H1 (cell line): ENCODE data around the gene YIPF3. TPM values are rescaled to one million over a fixed set of nuclear protein-coding genes. Genes with fewer than 3 reads are reported as not detected.

ENCODE experiments used
- CTCF ChIA-PET: fragments of 300-600 bp; sonication (Branson Sonifier 250); formaldehyde crosslinking; loops from one replicate; lab custom pipeline; 2021; ENCODE audit not compliant: partially characterized antibody; lab: Charles Lee
- POLR2A ChIA-PET: fragments of 300-600 bp; sonication (Branson Sonifier 250); formaldehyde crosslinking; loops from one replicate; lab custom pipeline; 2021; ENCODE audit warnings: inconsistent platforms; ENCODE audit not compliant: partially characterized antibody; lab: Charles Lee
- DNase-seq, 2 experiments: peaks; one replicate each; pipeline versions ENCODE4 v3.0.0 to v3.0.0-alpha.2; 2010 to 2022; ENCODE audit warnings: low spot score in 2 of 2, low read depth in 1 of 2, mixed read lengths in 1 of 2
- FAIRE-seq: peaks from 2 replicates; lab custom pipeline; 2011; peaks lifted over from hg19 to GRCh38; lab: Jason Lieb, UNC
- H2AFZ ChIP-seq: 2 replicates; pipeline ENCODE4 v1.8.1; 2012; ENCODE audit warnings: low read length, inconsistent platforms
- H2AK5ac ChIP-seq: 2 replicates; pipeline ENCODE4 v1.6.1; 2013; ENCODE audit warnings: low read depth, low read length
- H2BK120ac ChIP-seq: replicated peaks from 2 replicates; pipeline ENCODE3; 2013; ENCODE audit warnings: low read depth, low read length, inconsistent platforms
- H2BK12ac ChIP-seq: 2 replicates; pipeline ENCODE4 v1.6.1; 2013; ENCODE audit warnings: low read depth, low read length
- H2BK15ac ChIP-seq: 2 replicates; pipeline ENCODE4 v1.6.1; 2013; ENCODE audit warnings: low read length
- H2BK20ac ChIP-seq: 2 replicates; pipeline ENCODE4 v1.6.1; 2013; ENCODE audit warnings: low read length
- H2BK5ac ChIP-seq: 2 replicates; pipeline ENCODE4 v1.6.1; 2013; ENCODE audit warnings: low read depth, low read length
- H3K14ac ChIP-seq: 2 replicates; pipeline ENCODE4 v1.6.1; 2013; ENCODE audit warnings: inconsistent platforms; ENCODE audit not compliant: insufficient read length
- H3K18ac ChIP-seq: 2 replicates; pipeline ENCODE4 v1.6.1; 2013; ENCODE audit warnings: low read length; ENCODE audit errors: extremely low read depth
- H3K23ac ChIP-seq: 2 replicates; pipeline ENCODE4 v1.6.1; 2013; ENCODE audit warnings: inconsistent platforms; ENCODE audit not compliant: insufficient read length
- H3K23me2 ChIP-seq: 2 replicates; pipeline ENCODE4 v1.6.1; 2013; ENCODE audit warnings: low read depth, low read length
- H3K27ac ChIP-seq: 2 replicates; pipeline ENCODE4 v1.6.1; 2011; ENCODE audit warnings: low read depth, low read length, inconsistent platforms
- H3K27me3 ChIP-seq, 4 experiments: replicated peaks in 1 of 4; 1 replicate in 1 of 4; 2 replicates in 3 of 4; pipeline versions ENCODE4 v1.6.1 to v1.8.1; 2011 to 2013; ENCODE audit warnings: low read length in 3 of 4, mild to moderate bottlenecking in 3 of 4, inconsistent platforms in 2 of 4, mixed read lengths in 2 of 4, moderate library complexity in 1 of 4; ENCODE audit not compliant: control insufficient read depth in 3 of 4, insufficient read depth in 3 of 4; ENCODE audit errors: extremely low read depth in 1 of 4
- H3K36me3 ChIP-seq, 4 experiments: 2 replicates each; pipeline versions ENCODE4 v1.6.1 to v1.8.1; 2011 to 2013; ENCODE audit warnings: mild to moderate bottlenecking in 4 of 4, low read length in 3 of 4, moderate library complexity in 2 of 4, control low read depth in 1 of 4, inconsistent platforms in 1 of 4; ENCODE audit not compliant: insufficient read depth in 4 of 4, control insufficient read depth in 2 of 4
- H3K4ac ChIP-seq: replicated peaks from 2 replicates; pipeline ENCODE3; 2013; ENCODE audit warnings: low read length, low read depth, mixed read lengths, inconsistent platforms; ENCODE audit not compliant: insufficient read length
- H3K4me1 ChIP-seq, 4 experiments: replicated peaks in 1 of 4; 1 replicate in 1 of 4; 2 replicates in 3 of 4; pipeline versions ENCODE4 v1.6.1 to v1.8.1; 2011 to 2013; ENCODE audit warnings: low read length in 3 of 4, inconsistent platforms in 2 of 4, mixed read lengths in 1 of 4; ENCODE audit not compliant: insufficient read depth in 4 of 4, control insufficient read depth in 3 of 4
- H3K4me2 ChIP-seq, 2 experiments: 2 replicates each; pipeline versions ENCODE4 v1.6.1 to v1.8.1; 2011 to 2013; ENCODE audit warnings: low read depth in 2 of 2, low read length in 2 of 2, control low read depth in 1 of 2, inconsistent platforms in 1 of 2, mild to moderate bottlenecking in 1 of 2; ENCODE audit not compliant: insufficient read depth in 1 of 2
- H3K4me3 ChIP-seq, 4 experiments: fragments of 200-600, 300-600 bp in 1 of 4; sonication (generic), shearing (Covaris generic), sonication (Bioruptor Twin) in 1 of 4; 2 replicates each; pipeline versions ENCODE4 v1.5.1 to v1.8.1; 2011 to 2016; ENCODE audit warnings: low read length in 4 of 4, low read depth in 3 of 4, control low read depth in 2 of 4, inconsistent platforms in 2 of 4, mild to moderate bottlenecking in 2 of 4, mixed read lengths in 1 of 4, moderate library complexity in 1 of 4; ENCODE audit not compliant: insufficient read depth in 2 of 4; ENCODE audit errors: extremely low read depth in 1 of 4
- H3K56ac ChIP-seq: replicated peaks from 2 replicates; pipeline ENCODE3; 2013; ENCODE audit warnings: low read depth, mild to moderate bottlenecking, mixed read lengths, low read length, inconsistent platforms; ENCODE audit not compliant: insufficient read length
- H3K79me1 ChIP-seq: 2 replicates; pipeline ENCODE4 v1.6.1; 2013; ENCODE audit warnings: low read depth, low read length, control low read depth
- H3K79me2 ChIP-seq, 2 experiments: 2 replicates each; pipeline versions ENCODE4 v1.6.1 to v1.8.1; 2012 to 2013; ENCODE audit warnings: low read length in 2 of 2, mild to moderate bottlenecking in 2 of 2, inconsistent platforms in 1 of 2; ENCODE audit not compliant: insufficient read depth in 2 of 2, control insufficient read depth in 1 of 2
- H3K9ac ChIP-seq, 4 experiments: replicated peaks in 1 of 4; 1 replicate in 1 of 4; 2 replicates in 3 of 4; pipeline versions ENCODE4 v1.6.1 to v1.8.1; 2011 to 2013; ENCODE audit warnings: low read depth in 3 of 4, low read length in 3 of 4, control low read depth in 2 of 4, mild to moderate bottlenecking in 2 of 4, moderate library complexity in 2 of 4, inconsistent platforms in 1 of 4; ENCODE audit errors: extremely low read depth in 1 of 4
- H3K9me3 ChIP-seq, 2 experiments: 2 replicates each; pipeline versions ENCODE4 v1.6.1 to v1.8.1; 2012 to 2013; ENCODE audit warnings: mild to moderate bottlenecking in 2 of 2, moderate library complexity in 2 of 2, control low read depth in 1 of 2, inconsistent platforms in 1 of 2, low read depth in 1 of 2, low read length in 1 of 2, mixed read lengths in 1 of 2; ENCODE audit not compliant: insufficient read depth in 2 of 2
- H4K20me1 ChIP-seq, 2 experiments: replicated peaks in 1 of 2; 2 replicates each; pipeline versions ENCODE3 to v1.8.1; 2011 to 2013; ENCODE audit warnings: inconsistent platforms in 2 of 2, low read length in 2 of 2, mild to moderate bottlenecking in 1 of 2; ENCODE audit not compliant: insufficient read depth in 2 of 2, control insufficient read depth in 1 of 2
- H4K5ac ChIP-seq: 2 replicates; pipeline ENCODE4 v1.6.1; 2013; ENCODE audit warnings: low read length, low read depth, mixed read lengths, inconsistent platforms; ENCODE audit not compliant: insufficient read length
- H4K8ac ChIP-seq: 2 replicates; pipeline ENCODE4 v1.8.0; 2013; ENCODE audit warnings: mild to moderate bottlenecking, moderate library complexity, low read length, inconsistent platforms; ENCODE audit not compliant: insufficient read depth; ENCODE audit errors: extremely low read depth
- H4K91ac ChIP-seq: replicated peaks from 2 replicates; pipeline ENCODE3; 2013; ENCODE audit warnings: low read length, mixed read lengths, inconsistent platforms; ENCODE audit not compliant: insufficient read length
- CBX8 ChIP-seq: fragments of 300-800, 300-1000 bp; sonication (generic); IDR thresholded peaks from 2 replicates; pipeline ENCODE4 v1.7.1; 2016; ENCODE audit warnings: low read depth, low read length, borderline replicate concordance
- CTBP2 ChIP-seq: IDR thresholded peaks from 2 replicates; pipeline ENCODE4 v1.7.0; 2011; ENCODE audit warnings: borderline replicate concordance, mild to moderate bottlenecking, moderate library complexity, mixed read lengths, low read length; ENCODE audit not compliant: insufficient read depth, insufficient read length
- GTF2F1 ChIP-seq: IDR thresholded peaks from 2 replicates; pipeline ENCODE4 v1.6.1; 2012; ENCODE audit warnings: low read depth, low read length, improper control_type of control experiment, borderline replicate concordance
- HDAC6 ChIP-seq: IDR thresholded peaks from one replicate; pipeline ENCODE4 v1.7.1; 2012; ENCODE audit warnings: low read depth, mild to moderate bottlenecking, inconsistent platforms, low read length, moderate library complexity
- JUN ChIP-seq: IDR thresholded peaks from 2 replicates; pipeline ENCODE4 v1.6.1; 2011; ENCODE audit warnings: low read depth, mild to moderate bottlenecking, improper control_type of control experiment, low read length
- KDM1A ChIP-seq: fragments of 200-600, 300-600 bp; sonication (generic); IDR thresholded peaks from 2 replicates; pipeline ENCODE4 v1.7.1; 2016; ENCODE audit warnings: mild to moderate bottlenecking, low read length, borderline replicate concordance
- RBBP5 ChIP-seq: IDR thresholded peaks from 2 replicates; pipeline ENCODE4 v1.7.1; 2012; ENCODE audit warnings: low read depth, mild to moderate bottlenecking, inconsistent platforms, low read length, moderate library complexity, borderline replicate concordance
- RXRA ChIP-seq: IDR thresholded peaks from 2 replicates; pipeline ENCODE4 v1.6.1; 2011; ENCODE audit warnings: low read depth, mild to moderate bottlenecking, low read length, moderate library complexity; ENCODE audit not compliant: insufficient read depth
- SRF ChIP-seq: IDR thresholded peaks from 2 replicates; pipeline ENCODE4 v1.6.1; 2011; ENCODE audit warnings: mild to moderate bottlenecking, low read depth, low read length, moderate library complexity
- YY1 ChIP-seq: IDR thresholded peaks from 2 replicates; pipeline ENCODE4 v1.6.1; 2011; ENCODE audit warnings: low read depth, mild to moderate bottlenecking, low read length
- ZNF274 ChIP-seq: IDR thresholded peaks from 2 replicates; pipeline ENCODE4 v1.7.0; 2012; ENCODE audit warnings: low read length, borderline replicate concordance; ENCODE audit errors: extremely low read depth
- WGBS, 2 experiments: shearing (Covaris generic) in 1 of 2; methylation state at CpG; one replicate each; pipeline versions ENCODE4 v1.1.6 to v1.1.7; 2013 to 2015; ENCODE audit warnings: low lambda C conversion rate in 2 of 2, mixed read lengths in 2 of 2, inconsistent platforms in 1 of 2, low coverage in 1 of 2, missing lambda C conversion rate in 1 of 2; ENCODE audit not compliant: insufficient replicate concordance in 2 of 2, insufficient coverage in 1 of 2, insufficient read length in 1 of 2; ENCODE audit errors: extremely low coverage in 1 of 2, missing lambda C conversion rate in 1 of 2; 5-methylcytosine and 5-hydroxymethylcytosine counted together
- polyA plus RNA-seq, 7 experiments: library from polyadenylated mRNA; depleted of rRNA in 3 of 7; stranded (reverse) in 5 of 7; unstranded in 2 of 7; fragments of >200 nt in 5 of 7; fragments of 200-250 nt in 2 of 7; gene quantifications; 1 replicate in 5 of 7; 2 replicates in 1 of 7; 4 replicates in 1 of 7; pipeline versions ENCODE4 v1.2.1 to v1.2.3, GENCODE V29; 2011 to 2013; ENCODE audit warnings: missing spikeins in 2 of 7, mixed read lengths in 2 of 7
- total RNA-seq: library from RNA; stranded (reverse); fragmentation: NEBNext Ultra II Directional; extraction: Animal tissue kit (Norgen Biotek cat#: 25700); gene quantifications from 2 replicates; pipeline ENCODE4 v1.2.1, GENCODE V29; 2021

YIPF3 gene
- total and polyA plus RNA-seq, 2 of the 8 experiments (the other 6 are each of a cell fraction or from before 2014, with no cell fraction given) = 77.2 to 225 TPM

GRCh38 chr6:43468748-43469681 lies 47.7 kb downstream of the YIPF3 start:
- DNase-seq = no peak
- Histone ChIP-seq H3K23ac (no peak overlapping the region), H2AFZ (peak overlapping the region; percentile 97)
- TF ChIP-seq YY1 (no peak), JUN (no peak), KDM1A (no peak), CBX8 (no peak), ZNF274 (no peak), HDAC6 (no peak), RBBP5 (no peak), SRF (no peak), GTF2F1 (no peak), CTBP2 (no peak), RXRA (no peak)

More at GRCh38 chr6:43468748-43469681, 47.7 kb downstream of the YIPF3 start:
- H4K91ac ChIP-seq = no peak overlapping the region
- no peak overlapping the region for H3K27ac ChIP-seq
- H3K79me2 ChIP-seq = no peaks in the 10 kb centered on the region
- no peaks in the 10 kb centered on the region for H3K9me3 ChIP-seq
- no peak overlapping the region for H2AK5ac ChIP-seq
- H3K27me3 ChIP-seq = no peaks in the 10 kb centered on the region
- POLR2A ChIA-PET = interaction anchor here (0.7 to 1.5 kb wide), 5 partner anchors 8 to 27 kb away, joined by 3 to 5 read pairs (median 3); partner anchors contain the start of gene TJAP1
- CTCF ChIA-PET = interaction anchor here (0.6 to 32.9 kb wide), 8 partner anchors 10 to 178 kb away, joined by 3 to 536 read pairs (median 4); partner anchors contain the start of genes DLK2 and LRRC73
- H4K5ac ChIP-seq = no peak overlapping the region
- H4K20me1 ChIP-seq = no peaks in the 10 kb centered on the region
- peak overlapping the region; percentile 24 for H3K18ac ChIP-seq
- WGBS, 2 experiments = 84% methylated on average over 13 of the region's 13 CpGs; no CpG with 5 or more reads in 1 of the 2 experiments
- H3K14ac ChIP-seq = no peak overlapping the region
- no peak overlapping the region; a peak in 1 of 7 replicates for H3K9ac ChIP-seq
- no peaks in the 10 kb centered on the region for H3K79me1 ChIP-seq
- H2BK12ac ChIP-seq = no peak overlapping the region
- peak overlapping the region; percentile 78 for H4K8ac ChIP-seq
- H3K36me3 ChIP-seq = no peaks in the 10 kb centered on the region
- H3K4ac ChIP-seq = peak overlapping the region; percentile 49
- FAIRE-seq = no peak
- H3K56ac ChIP-seq = no peak overlapping the region
- H2BK15ac ChIP-seq = peak overlapping the region; percentile 81; the same call in 1 of the 2 replicates
- peak overlapping the region in 1 of 2 experiments; percentile 5; a peak in 1 of 4 replicates for H3K4me2 ChIP-seq
- H2BK20ac ChIP-seq = peak overlapping the region; percentile 15; the same call in 1 of the 2 replicates
- H3K4me1 ChIP-seq = peaks cover 0 to 8% (median 5%) of the 10 kb centered on the region in 4 experiments; a peak in 4 of 7 replicates
- no peak overlapping the region for H2BK5ac ChIP-seq
- H3K23me2 ChIP-seq = no peaks in the 10 kb centered on the region
- no peak overlapping the region for H3K4me3 ChIP-seq
- no peak overlapping the region for H2BK120ac ChIP-seq
